HG03520 (cell line): ENCODE measurements around the gene EFNB3.
A peak's percentile ranks its signal among the peaks of the same experiment; 100 is the strongest.

Experiments
- ATAC-seq: cut with Tn5 transposase; IDR thresholded peaks from one replicate; pipeline ENCODE4 v1.9.1; 2021; ENCODE audit warnings: mild to moderate bottlenecking, moderate library complexity; ENCODE audit not compliant: unreplicated experiment

The EFNB3 gene, protein sequence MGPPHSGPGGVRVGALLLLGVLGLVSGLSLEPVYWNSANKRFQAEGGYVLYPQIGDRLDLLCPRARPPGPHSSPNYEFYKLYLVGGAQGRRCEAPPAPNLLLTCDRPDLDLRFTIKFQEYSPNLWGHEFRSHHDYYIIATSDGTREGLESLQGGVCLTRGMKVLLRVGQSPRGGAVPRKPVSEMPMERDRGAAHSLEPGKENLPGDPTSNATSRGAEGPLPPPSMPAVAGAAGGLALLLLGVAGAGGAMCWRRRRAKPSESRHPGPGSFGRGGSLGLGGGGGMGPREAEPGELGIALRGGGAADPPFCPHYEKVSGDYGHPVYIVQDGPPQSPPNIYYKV

DNA sequence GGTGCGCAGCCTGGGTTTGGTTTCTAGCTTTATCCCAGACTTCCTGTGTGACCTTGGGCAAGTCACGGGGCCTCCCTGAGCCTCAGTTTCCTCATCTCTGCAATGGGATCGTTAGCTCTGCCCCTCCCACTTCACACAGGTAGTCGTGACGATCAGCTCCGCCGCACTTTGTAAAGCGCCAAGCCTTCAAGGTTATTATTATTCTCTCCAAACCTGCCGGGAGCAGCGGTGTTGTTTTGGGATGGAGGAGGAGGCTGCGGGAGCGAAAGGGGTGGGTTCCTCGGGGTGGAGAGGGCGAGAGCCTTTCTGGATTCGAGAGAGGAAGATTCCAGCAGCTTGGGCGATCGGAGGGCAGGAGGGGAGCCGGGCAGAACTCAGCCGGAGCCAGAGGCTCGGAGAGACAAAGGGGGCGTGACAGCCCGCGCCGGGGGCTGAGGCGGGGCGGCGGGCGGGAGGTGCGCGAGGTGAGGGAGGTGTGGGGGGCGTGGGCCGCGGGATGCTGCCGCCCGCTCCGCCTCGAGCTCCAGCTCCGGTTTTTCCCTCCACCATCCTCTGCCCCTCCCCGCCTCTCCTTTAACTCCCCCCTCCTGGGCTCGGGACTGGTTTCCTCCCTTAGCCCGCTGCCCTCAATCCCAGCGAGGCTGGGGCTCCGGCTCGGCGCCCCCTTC lies at the start of gene EFNB3:
Gene EFNB3 (plus strand): TSS at position 602 of the 668 bp plus-strand sequence. CDS start 397 bp downstream, outside the sequence.
- no peak for ATAC-seq

DNA sequence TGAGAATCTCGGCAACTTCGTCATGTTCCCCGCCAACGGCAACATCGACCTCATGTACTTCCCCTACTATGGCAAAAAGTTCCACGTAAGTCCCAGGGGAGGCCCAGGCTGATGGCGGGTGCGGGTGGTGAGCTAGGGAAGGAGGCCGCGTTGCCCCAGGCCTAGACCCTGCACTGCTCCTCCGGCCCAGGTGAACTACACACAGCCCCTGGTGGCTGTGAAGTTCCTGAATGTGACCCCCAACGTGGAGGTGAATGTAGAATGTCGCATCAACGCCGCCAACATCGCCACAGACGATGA lies 49.5 kb upstream of the EFNB3 start:
- no peak for ATAC-seq

DNA sequence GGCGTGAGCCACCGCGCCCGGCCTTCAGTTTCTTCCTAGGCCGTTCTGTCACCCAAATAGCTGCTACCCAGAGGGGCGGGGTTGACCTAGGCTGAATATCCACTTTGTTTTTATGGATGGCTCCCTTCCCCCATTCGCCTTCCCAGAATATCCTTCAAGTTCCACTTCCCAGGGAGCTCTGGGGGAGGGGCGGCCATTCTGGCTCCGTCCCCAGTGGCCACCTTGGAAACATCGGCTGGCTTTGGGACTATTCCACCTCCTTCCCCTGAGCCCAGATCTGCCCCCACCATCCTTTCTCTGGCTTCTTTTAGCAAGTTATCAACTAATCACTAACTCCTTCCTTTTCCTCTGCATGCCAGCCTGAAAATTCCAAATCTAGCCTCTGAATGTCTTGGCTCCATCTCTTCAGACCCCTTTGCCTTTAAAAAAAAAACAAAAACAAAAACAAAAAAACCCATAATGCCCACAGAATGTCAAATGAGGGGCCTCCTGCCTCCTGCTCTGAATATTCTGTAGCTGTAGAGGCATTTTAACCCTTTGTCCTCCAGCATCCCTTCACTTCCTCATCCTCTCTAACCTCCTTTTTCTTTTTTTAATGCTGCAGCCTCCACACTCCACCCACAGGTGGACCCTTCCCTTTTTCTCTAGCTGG lies 47.9 kb upstream of the EFNB3 start:
- no peak for ATAC-seq

DNA sequence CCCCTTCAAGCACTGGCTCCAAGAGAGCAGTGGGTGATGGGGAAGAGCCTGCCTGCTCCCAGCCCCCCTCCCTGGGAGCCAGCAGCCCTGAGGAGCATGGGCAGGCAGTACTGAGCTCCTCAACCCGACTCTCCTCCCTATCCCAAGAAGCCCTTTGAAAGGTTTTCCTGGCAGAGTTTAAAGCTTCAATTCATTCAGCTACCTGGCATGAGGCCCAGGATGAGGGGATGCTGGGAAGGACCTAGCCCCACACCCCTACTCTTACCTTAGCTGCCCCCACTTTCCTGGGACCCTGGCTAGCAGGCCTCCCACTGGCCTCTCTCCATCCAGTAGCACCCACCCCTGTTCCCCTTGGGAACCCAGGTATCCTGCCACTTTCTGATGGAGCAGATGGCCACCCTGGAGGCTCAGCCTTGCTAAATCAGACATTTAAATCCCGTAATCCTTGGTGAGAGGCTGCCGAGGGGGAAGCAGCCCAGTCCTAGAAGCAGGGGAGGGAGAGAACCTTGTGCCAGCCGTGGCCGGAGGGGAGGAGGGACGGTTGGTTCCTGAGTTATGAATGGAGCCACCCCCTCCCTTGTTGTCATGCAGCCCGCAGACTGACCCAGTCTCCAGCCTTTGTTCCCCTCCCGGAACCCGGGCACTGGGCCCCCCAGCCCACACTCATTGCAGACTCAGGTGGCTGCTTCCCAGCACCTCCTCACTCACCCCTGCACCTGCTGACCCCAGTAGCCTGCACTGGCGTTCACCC lies 37.2 kb upstream of the EFNB3 start:
- ATAC-seq: no peak

DNA sequence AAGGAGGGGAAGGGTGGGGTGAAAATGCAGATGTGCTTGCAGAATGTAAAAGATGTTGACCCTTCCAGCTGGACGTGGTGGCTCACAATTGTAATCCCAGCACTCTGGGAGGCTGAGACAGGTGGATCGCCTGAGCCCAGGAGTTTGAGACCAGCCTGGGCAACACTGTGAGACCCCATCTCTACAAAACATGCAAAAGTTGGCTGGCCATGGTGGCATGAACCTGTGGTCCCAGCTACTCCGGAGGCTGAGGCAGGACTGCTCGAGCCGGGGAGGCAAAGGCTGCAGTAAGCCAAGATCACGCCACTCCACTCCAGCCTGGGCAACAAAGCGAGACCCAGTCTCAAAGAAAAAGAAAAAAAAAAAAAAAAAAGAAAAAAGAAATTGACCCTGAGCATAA lies 36.5 kb upstream of the EFNB3 start:
- ATAC-seq: no peak

DNA sequence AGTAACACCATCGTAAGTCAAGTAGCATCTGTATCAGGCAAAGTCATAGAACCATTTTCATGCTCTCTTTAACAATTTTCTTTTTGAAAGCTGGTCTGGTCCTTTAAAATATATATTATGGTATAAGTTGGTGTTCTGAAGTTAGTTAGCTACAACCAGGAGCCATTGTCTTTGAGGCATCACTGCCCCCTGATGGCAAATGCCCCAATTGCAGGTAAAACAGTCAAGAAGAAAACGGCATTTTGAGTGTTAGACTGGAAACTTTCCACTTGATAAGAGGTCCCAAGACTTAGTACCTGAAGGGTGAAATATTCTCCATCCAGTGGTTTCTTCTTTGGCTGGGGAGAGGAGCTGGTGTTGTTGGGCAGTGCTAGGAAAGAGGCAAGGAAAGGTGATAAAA lies 31.8 kb upstream of the EFNB3 start:
- no peak for ATAC-seq

DNA sequence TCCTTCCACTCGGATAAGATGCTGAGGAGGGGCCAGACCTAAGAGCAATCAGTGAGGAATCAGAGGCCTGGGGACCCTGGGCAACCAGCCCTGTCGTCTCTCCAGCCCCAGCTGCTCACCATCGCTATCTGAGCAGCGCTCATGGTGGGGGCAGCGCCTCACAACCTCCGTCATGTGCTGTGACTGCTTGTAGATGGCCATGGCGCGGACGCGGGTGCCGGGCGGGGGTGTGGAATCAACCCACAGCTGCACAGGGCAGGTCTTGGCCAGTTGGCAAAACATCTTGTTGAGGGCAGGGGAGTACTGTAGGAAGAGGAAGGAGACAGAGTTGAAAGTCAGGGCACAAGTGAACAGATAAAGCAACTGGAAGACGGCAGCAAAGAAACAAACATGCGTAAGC lies 30.1 kb upstream of the EFNB3 start:
- no peak for ATAC-seq

DNA sequence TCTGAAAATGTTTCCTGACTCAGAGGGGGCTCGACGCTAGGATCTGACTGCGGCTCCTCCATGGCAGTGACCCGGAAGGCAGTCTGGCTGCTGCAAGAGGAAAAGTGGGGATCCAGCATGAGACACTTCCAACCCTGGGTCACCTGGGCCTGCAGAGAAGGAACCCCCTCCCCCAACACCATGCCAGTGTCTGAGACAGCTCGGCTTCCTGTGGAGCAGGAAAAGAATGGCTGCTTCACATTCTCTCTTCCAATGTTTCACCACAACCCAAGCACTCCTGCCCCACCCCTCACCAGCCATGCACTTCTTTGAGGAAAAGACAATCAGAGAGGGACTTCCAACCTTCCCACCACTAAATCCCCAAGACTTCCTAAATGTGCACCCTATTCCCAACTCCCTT lies 28.5 kb upstream of the EFNB3 start:
- no peak for ATAC-seq

DNA sequence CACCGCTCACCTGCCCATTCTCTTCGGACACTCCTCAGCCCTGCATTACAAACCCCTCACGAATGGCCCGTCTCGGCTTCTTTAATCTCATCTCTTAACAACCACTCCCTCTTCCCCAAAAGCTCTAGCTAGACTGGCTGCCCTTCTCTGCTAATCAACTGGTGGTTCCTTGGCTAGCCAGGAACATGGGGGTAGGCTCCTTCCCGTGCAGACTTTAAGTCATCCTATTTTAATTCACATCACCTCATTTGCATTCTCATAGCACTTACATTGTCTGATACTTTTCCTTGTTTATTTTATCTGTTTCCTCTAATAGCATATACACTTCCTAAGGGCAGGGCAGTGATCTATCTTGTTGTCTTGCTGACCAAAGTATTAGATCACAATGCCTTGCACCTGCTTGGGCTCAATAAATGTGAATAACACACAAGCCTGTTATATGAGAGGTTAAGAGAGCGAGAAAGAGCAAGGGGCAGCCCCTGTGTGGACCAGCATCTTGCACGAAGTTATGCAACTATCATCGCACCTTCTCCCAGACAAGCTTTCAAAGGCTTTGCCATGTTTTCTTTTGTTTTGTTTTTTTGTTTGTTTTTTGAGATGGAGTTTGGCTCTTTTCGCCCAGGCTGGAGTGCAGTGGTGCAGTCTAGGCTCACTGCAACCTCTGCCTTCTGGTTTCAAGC lies 27.5 kb upstream of the EFNB3 start:
- no peak for ATAC-seq

DNA sequence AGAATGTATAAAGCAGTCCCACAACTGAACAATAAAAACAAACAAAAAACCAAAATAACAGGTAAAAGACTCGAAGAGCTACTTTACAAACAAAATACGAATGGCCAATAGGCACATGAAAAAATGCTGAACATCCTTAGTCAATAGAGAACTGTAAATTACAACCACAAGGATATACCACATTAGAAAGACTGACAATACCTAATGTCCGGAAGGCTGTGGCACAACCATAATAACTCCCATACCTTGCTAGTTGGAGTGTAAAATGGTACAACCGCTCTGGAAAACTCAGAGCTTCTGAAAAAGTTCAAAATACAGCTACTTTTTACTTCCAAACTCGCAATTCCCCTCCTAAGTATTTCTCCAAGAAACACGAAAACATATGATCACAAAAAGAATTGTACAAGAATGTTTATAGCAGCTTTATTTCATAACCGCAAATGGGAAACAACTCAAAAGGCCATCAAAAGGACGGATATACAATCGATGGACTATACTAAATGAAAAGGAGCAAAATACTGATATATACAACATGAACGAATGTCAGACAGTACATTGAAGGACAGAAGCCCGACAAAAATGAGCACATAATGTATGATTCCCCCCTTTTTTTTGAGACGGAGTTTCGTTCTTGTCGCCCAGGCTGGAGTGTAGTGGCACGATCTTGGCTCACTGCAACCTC lies 20.0 kb upstream of the EFNB3 start:
- ATAC-seq: no peak

DNA sequence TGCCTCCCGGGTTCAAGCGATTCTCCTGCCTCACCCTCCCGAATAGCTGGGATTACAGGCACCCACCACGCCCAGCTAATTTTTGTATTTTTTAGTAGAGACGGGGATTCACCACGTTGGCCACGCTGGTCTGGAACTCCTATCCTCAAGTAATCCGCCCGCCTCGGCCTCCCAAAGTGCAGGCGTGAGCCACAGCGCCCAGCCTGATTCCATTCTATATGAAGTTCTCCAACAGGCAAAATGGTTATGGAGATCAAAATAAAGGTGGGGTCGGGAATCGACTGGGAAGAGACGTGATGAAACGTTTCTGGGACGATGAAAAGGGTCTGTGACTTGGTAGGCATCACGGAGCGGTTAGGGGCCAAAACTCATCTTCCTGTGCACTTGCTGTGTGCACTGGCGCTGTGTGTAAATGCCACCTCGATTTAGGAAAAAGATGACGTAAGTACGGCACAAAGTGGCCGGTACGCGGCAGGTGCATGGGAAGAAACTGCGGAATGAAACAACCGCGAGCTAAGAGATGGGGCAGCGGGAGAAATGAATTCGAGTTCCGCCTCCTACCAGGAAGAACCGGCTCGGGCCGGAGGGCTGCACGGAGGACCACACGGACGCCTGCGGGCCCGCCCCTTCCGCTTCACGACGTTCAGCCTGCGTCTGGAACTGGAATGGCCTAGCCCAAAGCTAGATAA lies 19.3 kb upstream of the EFNB3 start:
- ATAC-seq: peak; percentile 41

DNA sequence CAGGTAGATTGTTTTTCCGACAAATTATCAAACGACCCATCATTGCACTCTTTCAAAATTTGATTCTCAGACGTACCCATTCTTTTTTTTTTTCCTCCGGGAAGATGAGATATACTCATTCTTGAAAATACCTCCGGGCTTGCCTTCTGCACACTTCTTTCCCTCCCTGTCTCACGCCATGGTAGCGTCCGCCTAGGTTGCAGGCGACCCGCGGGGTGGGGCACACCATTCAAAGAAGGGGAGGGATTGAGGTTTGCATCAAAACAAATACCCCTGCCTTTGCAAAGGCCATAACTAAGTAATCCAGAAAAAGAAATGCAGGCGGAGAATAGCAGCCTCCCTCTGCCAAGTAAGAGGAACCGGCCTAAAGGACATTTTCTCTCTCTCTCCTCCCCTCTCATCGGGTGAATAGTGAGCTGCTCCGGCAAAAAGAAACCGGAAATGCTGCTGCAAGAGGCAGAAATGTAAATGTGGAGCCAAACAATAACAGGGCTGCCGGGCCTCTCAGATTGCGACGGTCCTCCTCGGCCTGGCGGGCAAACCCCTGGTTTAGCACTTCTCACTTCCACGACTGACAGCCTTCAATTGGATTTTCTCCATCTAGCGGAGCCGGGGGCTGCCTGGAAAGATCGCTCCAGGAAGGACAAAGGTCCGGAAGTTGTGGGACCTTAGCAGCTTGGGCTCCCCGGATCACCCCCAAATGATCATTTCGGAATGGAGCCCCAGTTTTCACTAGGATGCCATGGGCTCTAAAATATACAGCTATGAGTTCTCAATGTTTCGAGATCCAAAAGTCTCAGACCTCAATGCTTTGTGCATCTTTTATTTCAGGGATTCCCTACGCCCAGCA lies 18.6 kb upstream of the EFNB3 start:
- ATAC-seq: peak; percentile 34

DNA sequence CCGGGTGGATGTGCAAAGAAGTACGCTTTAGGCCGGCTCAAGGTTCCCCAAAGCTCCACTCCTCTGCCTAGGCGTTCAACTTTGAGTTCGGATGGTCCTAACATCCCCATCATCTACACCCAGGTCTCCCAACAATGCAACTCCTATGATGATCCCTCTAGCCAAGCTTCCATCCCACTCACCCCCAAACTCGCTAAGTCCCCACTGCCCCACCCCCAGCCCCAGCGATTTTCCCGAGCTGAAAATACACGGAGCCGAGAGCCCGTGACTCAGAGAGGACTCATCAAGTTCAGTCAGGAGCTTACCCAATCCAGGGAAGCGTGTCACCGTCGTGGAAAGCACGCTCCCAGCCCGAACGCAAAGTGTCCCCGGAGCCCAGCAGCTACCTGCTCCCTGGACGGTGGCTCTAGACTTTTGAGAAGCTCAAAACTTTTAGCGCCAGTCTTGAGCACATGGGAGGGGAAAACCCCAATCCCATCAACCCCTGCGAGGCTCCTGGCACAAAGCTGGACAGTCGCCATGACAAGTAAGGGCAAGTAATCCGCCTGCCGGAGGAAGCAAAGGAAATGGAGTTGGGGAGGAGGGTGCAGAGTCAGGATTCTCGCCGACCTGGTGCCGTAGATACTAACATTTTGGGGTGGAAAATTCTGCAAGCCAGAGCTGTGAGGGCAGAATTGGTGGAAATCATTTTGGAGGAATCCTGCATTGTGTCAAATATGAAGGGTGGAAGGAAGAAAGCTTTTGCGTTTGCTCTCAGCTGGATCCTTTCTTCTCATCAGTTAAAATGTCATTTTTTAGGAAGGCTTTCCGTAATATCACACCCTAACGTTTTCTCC lies 17.7 kb upstream of the EFNB3 start, which contains the start of gene TP53:
Gene TP53 (minus strand): TSS at position 419 of the 836 bp plus-strand sequence. CDS start 10,896 bp downstream, outside the sequence.
- peak; percentile 28 for ATAC-seq

DNA sequence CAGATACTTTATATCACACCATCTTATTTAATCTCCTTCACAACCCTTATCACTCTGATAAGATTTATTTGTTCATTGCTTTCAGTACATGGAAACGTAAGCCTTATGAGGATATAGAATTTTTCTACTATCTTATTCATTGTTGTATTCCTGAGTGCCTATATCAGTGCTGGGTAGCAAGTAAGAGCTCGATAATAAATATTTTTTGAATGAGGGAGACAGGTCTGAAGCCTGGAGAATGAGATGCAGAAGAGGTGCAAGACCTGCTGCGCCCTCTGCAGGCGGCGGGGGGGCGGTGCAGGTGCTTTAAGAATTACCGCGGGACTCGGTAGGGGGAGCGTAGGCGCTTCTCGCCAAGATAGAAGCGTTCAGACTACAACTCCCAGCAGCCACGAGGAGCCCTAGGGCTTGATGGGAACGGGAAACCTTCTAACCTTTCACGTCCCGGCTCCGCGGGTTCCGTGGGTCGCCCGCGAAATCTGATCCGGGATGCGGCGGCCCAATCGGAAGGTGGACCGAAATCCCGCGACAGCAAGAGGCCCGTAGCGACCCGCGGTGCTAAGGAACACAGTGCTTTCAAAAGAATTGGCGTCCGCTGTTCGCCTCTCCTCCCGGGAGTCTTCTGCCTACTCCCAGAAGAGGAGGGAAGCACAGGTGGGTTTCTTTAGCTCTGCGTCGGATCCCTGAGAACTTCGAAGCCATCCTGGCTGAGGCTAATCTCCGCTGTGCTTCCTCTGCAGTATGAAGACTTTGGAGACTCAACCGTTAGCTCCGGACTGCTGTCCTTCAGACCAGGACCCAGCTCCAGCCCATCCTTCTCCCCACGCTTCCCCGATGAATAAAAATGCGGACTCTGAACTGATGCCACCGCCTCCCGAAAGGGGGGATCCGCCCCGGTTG lies 16.8 kb upstream of the EFNB3 start, which contains the start of gene WRAP53:
Gene WRAP53 (plus strand): TSS at position 570 of the 900 bp plus-strand sequence. CDS start 172 bp downstream, at position 742.
- peak; percentile 69 for ATAC-seq

DNA sequence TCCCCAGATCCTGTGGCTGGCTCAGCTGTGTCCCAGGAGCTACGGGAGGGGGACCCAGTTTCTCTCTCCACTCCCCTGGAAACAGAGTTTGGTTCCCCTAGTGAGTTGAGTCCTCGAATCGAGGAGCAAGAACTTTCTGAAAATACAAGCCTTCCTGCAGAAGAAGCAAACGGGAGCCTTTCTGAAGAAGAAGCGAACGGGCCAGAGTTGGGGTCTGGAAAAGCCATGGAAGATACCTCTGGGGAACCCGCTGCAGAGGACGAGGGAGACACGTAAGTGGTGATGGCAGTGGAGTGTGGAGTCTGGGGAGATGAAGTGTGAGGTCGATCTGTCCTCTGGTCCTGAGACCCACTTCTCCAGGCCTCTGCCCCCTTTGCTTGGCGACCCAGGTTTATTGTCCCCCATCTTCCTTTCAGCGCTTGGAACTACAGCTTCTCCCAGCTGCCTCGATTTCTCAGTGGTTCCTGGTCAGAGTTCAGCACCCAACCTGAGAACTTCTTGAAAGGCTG lies 16.1 kb upstream of the EFNB3 start:
- ATAC-seq: no peak

DNA sequence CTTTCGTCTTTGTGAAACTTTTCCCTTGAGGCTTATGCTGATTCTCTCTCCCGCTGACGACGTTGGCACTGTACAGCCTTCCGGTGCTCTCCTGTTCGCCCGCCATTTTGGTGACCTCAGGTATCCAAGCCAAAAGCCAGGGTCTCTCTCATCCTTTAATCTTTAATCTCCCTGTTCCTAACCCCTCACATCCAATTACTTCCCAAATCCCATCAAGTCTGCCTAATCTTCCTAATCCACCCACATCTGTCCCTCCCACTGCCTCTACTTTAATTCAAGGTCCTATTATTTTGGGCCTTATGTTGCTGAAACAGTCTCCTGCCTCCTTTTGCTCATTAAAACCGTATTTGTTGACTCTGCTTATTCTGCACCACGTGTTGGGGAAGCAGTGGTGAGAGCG lies 9.4 kb upstream of the EFNB3 start:
- ATAC-seq: no peak
